ENCODE data around the gene MEG3. TPM values are rescaled to one million over a fixed set of nuclear protein-coding genes. Genes with fewer than 3 reads are reported as not detected.

Gene MEG3
- total and polyA plus RNA-seq, 9 of the 15 experiments (the other 6 are each of a cell fraction or from before 2014, with no cell fraction given): 0.10 to 5.3 (median 1.0) TPM; not detected in 1

DNA sequence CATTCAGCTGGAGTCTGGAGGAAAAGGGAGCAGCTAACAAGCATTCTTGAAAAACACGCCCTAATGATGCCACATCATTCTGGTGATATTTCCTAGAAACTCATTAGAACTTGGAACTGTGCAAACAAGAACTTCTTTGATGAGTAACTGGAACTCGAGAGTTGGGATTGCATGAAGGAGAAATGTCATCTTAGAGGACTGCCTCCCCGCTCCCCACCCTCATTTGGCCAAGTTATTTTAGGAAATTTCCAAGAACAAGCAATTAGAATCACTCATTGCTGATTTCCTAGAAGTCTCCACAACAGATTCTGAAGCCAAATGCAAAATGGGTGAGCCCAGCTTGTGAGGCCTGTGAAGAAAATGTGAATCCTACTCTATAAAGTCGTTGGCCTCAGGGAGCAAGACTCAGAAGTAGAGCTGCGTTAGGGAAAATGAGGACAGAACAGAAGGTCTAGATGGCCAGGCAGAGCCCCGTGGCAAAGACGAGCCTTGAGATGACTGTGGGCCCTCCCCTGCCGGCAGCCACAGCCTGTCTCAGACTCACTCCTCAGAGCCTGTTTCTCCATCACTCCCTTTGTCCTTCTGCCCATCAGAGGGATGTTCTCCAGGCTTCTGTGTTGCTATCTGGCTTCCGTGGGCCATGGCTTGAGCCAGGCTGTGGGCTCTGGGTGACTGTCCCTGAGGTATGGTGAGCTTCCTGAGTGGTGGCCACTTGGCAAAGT is 39.2 kb downstream of the MEG3 start (continued):
- peak; percentile 27; the same call in 1 of the 2 replicates for TF ChIP-seq JUN (IDR thresholded peaks at IDR 0.05; ENCODE audit: borderline replicate concordance, low read depth, low read length)
- TF ChIP-seq JUN (CRISPR knock-in tag; IDR thresholded peaks at IDR 0.05; ENCODE audit: borderline replicate concordance): no peak
- peak; percentile 50; the same call in 1 of the 2 replicates for TF ChIP-seq EP300 (IDR thresholded peaks at IDR 0.05; ENCODE audit: low read length)
- TF ChIP-seq, protein P1, sequence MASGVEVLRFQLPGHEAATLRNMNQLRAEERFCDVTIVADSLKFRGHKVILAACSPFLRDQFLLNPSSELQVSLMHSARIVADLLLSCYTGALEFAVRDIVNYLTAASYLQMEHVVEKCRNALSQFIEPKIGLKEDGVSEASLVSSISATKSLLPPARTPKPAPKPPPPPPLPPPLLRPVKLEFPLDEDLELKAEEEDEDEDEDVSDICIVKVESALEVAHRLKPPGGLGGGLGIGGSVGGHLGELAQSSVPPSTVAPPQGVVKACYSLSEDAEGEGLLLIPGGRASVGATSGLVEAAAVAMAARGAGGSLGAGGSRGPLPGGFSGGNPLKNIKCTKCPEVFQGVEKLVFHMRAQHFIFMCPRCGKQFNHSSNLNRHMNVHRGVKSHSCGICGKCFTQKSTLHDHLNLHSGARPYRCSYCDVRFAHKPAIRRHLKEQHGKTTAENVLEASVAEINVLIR (CRISPR knock-in tag; IDR thresholded peaks at IDR 0.05): no peak
- 0 out of 2 replicates have a peak, but pooled peaks have one; percentile 34 for TF ChIP-seq ARID1B (IDR thresholded peaks at IDR 0.05)
- TF ChIP-seq, protein P2, sequence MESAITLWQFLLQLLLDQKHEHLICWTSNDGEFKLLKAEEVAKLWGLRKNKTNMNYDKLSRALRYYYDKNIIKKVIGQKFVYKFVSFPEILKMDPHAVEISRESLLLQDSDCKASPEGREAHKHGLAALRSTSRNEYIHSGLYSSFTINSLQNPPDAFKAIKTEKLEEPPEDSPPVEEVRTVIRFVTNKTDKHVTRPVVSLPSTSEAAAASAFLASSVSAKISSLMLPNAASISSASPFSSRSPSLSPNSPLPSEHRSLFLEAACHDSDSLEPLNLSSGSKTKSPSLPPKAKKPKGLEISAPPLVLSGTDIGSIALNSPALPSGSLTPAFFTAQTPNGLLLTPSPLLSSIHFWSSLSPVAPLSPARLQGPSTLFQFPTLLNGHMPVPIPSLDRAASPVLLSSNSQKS (CRISPR knock-in tag; IDR thresholded peaks at IDR 0.05): no peak
- TF ChIP-seq, protein P3, sequence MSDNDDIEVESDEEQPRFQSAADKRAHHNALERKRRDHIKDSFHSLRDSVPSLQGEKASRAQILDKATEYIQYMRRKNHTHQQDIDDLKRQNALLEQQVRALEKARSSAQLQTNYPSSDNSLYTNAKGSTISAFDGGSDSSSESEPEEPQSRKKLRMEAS (CRISPR knock-in tag; IDR thresholded peaks at IDR 0.05): peak; percentile 38; the same call in 1 of the 2 replicates
- TF ChIP-seq HSF4 (CRISPR knock-in tag; IDR thresholded peaks at IDR 0.05; ENCODE audit: borderline replicate concordance): no peak
- 0 out of 2 replicates have a peak, but pooled peaks have one; percentile 24 for TF ChIP-seq ZNF766 (CRISPR knock-in tag; conservative IDR thresholded peaks at IDR 0.05)
- TF ChIP-seq, protein P4, sequence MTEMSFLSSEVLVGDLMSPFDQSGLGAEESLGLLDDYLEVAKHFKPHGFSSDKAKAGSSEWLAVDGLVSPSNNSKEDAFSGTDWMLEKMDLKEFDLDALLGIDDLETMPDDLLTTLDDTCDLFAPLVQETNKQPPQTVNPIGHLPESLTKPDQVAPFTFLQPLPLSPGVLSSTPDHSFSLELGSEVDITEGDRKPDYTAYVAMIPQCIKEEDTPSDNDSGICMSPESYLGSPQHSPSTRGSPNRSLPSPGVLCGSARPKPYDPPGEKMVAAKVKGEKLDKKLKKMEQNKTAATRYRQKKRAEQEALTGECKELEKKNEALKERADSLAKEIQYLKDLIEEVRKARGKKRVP (CRISPR knock-in tag; IDR thresholded peaks at IDR 0.05): no peak
- TF ChIP-seq GATA2 (CRISPR knock-in tag; IDR thresholded peaks at IDR 0.05): no peak
- peak; percentile 29; the same call in 1 of the 2 replicates for TF ChIP-seq SMARCA4 (IDR thresholded peaks at IDR 0.05)
- TF ChIP-seq, protein P5, sequence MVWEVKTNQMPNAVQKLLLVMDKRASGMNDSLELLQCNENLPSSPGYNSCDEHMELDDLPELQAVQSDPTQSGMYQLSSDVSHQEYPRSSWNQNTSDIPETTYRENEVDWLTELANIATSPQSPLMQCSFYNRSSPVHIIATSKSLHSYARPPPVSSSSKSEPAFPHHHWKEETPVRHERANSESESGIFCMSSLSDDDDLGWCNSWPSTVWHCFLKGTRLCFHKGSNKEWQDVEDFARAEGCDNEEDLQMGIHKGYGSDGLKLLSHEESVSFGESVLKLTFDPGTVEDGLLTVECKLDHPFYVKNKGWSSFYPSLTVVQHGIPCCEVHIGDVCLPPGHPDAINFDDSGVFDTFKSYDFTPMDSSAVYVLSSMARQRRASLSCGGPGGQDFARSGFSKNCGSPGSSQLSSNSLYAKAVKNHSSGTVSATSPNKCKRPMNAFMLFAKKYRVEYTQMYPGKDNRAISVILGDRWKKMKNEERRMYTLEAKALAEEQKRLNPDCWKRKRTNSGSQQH (CRISPR knock-in tag; IDR thresholded peaks at IDR 0.05): no peak
- TF ChIP-seq GTF2E2 (tag; IDR thresholded peaks at IDR 0.05): 0 out of 2 replicates have a peak, but pooled peaks have one; percentile 22
- no peak for TF ChIP-seq CBFA2T2 (conservative IDR thresholded peaks at IDR 0.05)
- TF ChIP-seq ZFP30 (CRISPR knock-in tag; IDR thresholded peaks at IDR 0.05; ENCODE audit: borderline replicate concordance): no peak
- no peak for TF ChIP-seq TEAD4 (IDR thresholded peaks at IDR 0.05; ENCODE audit: low read length)
- no peak for TF ChIP-seq TEAD4 (CRISPR knock-in tag; IDR thresholded peaks at IDR 0.05; ENCODE audit: borderline replicate concordance)
- TF ChIP-seq CEBPB (tag; IDR thresholded peaks at IDR 0.05): no peak
- TF ChIP-seq TCF3 (CRISPR knock-in tag; IDR thresholded peaks at IDR 0.05): peak; percentile 51
- 0 out of 2 replicates have a peak, but pooled peaks have one; percentile 24 for TF ChIP-seq FOXA1 (IDR thresholded peaks at IDR 0.05; ENCODE audit: borderline replicate concordance)
- TF ChIP-seq, protein P6, sequence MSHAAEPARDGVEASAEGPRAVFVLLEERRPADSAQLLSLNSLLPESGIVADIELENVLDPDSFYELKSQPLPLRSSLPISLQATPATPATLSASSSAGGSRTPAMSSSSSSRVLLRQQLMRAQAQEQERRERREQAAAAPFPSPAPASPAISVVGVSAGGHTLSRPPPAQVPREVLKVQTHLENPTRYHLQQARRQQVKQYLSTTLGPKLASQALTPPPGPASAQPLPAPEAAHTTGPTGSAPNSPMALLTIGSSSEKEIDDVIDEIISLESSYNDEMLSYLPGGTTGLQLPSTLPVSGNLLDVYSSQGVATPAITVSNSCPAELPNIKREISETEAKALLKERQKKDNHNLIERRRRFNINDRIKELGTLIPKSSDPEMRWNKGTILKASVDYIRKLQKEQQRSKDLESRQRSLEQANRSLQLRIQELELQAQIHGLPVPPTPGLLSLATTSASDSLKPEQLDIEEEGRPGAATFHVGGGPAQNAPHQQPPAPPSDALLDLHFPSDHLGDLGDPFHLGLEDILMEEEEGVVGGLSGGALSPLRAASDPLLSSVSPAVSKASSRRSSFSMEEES (CRISPR knock-in tag; IDR thresholded peaks at IDR 0.05): no peak

Data from K562 (cell line).